Gastrocnemius medialis (tissue), 4 donors: ENCODE results near the gene AUTS2.

Experiments used
- CTCF ChIP-seq, 5 experiments: fragments of 450-650 bp in 3 of 5; fragments of 200-600 bp in 2 of 5; sonication (generic) in 2 of 5; IDR thresholded peaks in 4 of 5; conservative IDR thresholded peaks in 1 of 5; 1 replicate in 4 of 5; 2 replicates in 1 of 5; pipeline ENCODE4 v1.5.1; 2016 to 2019; ENCODE audit warnings: antibody characterized with exemption in 5 of 5, mild to moderate bottlenecking in 3 of 5, moderate library complexity in 3 of 5
- POLR2A ChIP-seq, 2 donors: fragments of 450-650 bp; IDR thresholded peaks; one replicate each; pipeline ENCODE4 v1.6.1; 2017; ENCODE audit warnings: antibody characterized with exemption in 2 of 2, mild to moderate bottlenecking in 2 of 2, moderate library complexity in 2 of 2

DNA sequence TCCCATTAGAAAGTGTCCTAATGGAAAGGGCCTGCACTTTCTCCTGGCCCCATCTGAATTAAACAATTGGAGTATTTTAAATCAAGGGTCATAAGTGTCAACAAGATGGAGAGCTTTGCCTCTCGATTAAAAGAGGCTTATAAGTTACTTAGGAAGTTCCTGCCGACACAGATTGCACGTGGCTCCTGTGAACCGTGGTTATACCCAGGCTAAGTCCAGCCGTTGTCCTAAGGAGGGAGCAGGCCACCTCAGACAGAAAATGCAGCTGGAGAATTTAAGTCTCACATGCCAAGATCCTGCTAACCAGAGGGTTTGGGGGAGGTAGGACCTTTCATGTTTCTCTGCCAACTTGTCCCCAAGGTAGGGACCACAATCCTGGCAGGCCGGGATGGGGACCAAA is 907.2 kb downstream of the AUTS2 start:
- TF ChIP-seq CTCF (IDR thresholded peaks at IDR 0.05 in 4 of 5, conservative IDR thresholded peaks at IDR 0.05 in 1 of 5): no peak
- TF ChIP-seq POLR2A (IDR thresholded peaks at IDR 0.05): no peak
